MCF 10A (cell line): Measurements from ENCODE around the gene ATAD1. TPM values are rescaled to one million over a fixed set of nuclear protein-coding genes. Genes with fewer than 3 reads are reported as not detected.

Experiments used
- BruUV-seq: library from RNA; stranded (reverse); fragments of 400-500 nt; replicated peaks from 2 replicates; lab custom pipeline; 2021; lab: Mats Ljungman, UMichigan
- CTCF ChIA-PET: fragments of 300-600 bp; sonication (Branson Sonifier 250); formaldehyde crosslinking; extraction: SDS; loops from one replicate; lab custom pipeline; 2021; ENCODE audit warnings: antibody characterized with exemption, inconsistent platforms; lab: Yijun Ruan, JAX
- POLR2A ChIA-PET: fragments of 300-600, 350-650 bp; sonication (Branson Sonifier 250); formaldehyde crosslinking; extraction: SDS; loops from one replicate; lab custom pipeline; 2020; ENCODE audit warnings: antibody characterized with exemption, inconsistent platforms; lab: Yijun Ruan, JAX
- DNase-seq: peaks from one replicate; pipeline ENCODE4 v3.0.0-alpha.2; 2018; ENCODE audit not compliant: unreplicated experiment
- H3K27ac Mint-ChIP-seq: one replicate; pipeline ENCODE4 v1.8.0; 2022; ENCODE audit warnings: mild to moderate bottlenecking, low read depth, mixed read lengths; ENCODE audit not compliant: unreplicated experiment
- H3K27me3 Mint-ChIP-seq: one replicate; pipeline ENCODE4 v1.8.0; 2022; ENCODE audit warnings: mixed read lengths; ENCODE audit not compliant: insufficient read depth, unreplicated experiment
- H3K36me3 Mint-ChIP-seq: one replicate; pipeline ENCODE4 v1.8.0; 2022; ENCODE audit warnings: mild to moderate bottlenecking, moderate library complexity, mixed read lengths; ENCODE audit not compliant: insufficient read depth, unreplicated experiment
- H3K4me1 Mint-ChIP-seq: one replicate; pipeline ENCODE4 v1.8.0; 2022; ENCODE audit warnings: mixed read lengths; ENCODE audit not compliant: insufficient read depth, unreplicated experiment
- H3K4me3 Mint-ChIP-seq: one replicate; pipeline ENCODE4 v1.8.0; 2022; ENCODE audit warnings: mild to moderate bottlenecking, moderate library complexity, mixed read lengths; ENCODE audit not compliant: unreplicated experiment
- H3K9me3 Mint-ChIP-seq: one replicate; pipeline ENCODE4 v1.8.0; 2022; ENCODE audit warnings: mixed read lengths; ENCODE audit not compliant: unreplicated experiment
- CTCF ChIP-seq: fragments of 200-600 bp; IDR thresholded peaks from one replicate; pipeline ENCODE4 v1.8.0; 2022; ENCODE audit warnings: antibody characterized with exemption, mild to moderate bottlenecking; ENCODE audit not compliant: unreplicated experiment
- intact Hi-C: fragments of 100-400 bp; cut with micrococcal nuclease; formaldehyde crosslinking; loops from 2 replicates; pipeline ENCODE4 v1.14.1; 2022
- total RNA-seq: library from RNA; stranded (reverse); gene quantifications from 2 replicates; pipeline ENCODE4 v1.2.3, GENCODE V29; 2022

ATAD1 gene
- total RNA-seq, 1 experiment from 2014 or later = 75.2 TPM

DNA sequence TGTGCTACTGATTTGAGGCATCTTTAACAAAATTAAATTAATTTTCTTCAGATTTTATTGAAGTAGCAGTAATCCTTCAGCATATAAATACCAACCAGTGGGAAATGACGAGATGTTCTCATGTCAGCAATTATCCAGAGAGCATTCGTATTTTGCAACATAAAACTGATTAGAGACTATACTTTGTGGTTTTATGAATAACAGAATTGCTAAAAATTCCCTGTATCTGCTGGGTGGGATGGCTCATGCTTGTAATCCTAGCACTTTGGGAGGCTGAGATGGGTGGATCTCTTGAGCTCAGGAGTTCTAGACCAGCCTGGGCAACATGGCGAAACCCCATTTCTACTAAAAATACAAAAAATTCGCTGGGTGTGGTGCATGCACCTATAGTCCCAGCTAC, 56.9 kb downstream of the ATAD1 start:
- intact Hi-C loops = no loop called here
- H3K4me1 Mint-ChIP-seq = peaks cover 5% of the 10 kb centered on the region
- CTCF ChIA-PET = interaction anchor here (0.7 kb wide), 2 partner anchors 10 to 21 kb away, joined by 5 read pairs; no protein-coding TSS in a partner anchor
- no peaks in the 10 kb centered on the region for H3K27me3 Mint-ChIP-seq
- no TSS peak for BruUV-seq
- H3K4me3 Mint-ChIP-seq = no peak overlapping the region
- H3K9me3 Mint-ChIP-seq = no peaks in the 10 kb centered on the region
- POLR2A ChIA-PET = interaction anchor here (0.7 to 2.5 kb wide), 4 partner anchors 11 to 39 kb away, joined by 3 to 12 read pairs (median 3); no protein-coding TSS in a partner anchor
- TF ChIP-seq CTCF = no peak
- no peak overlapping the region for H3K27ac Mint-ChIP-seq
- peaks cover 54% of the 10 kb centered on the region for H3K36me3 Mint-ChIP-seq
- no peak for DNase-seq

- BruUV-seq = no TSS peak
- ChIA-PET CTCF (interaction anchor here (0.7 to 0.8 kb wide), 2 partner anchors 11 to 21 kb away, joined by 3 to 5 read pairs; no protein-coding TSS in a partner anchor), POLR2A (interaction anchor here (0.6 to 2.5 kb wide), 4 partner anchors 9 to 227 kb away, joined by 3 to 12 read pairs (median 4); no protein-coding TSS in a partner anchor)
- Mint-ChIP-seq H3K36me3 (peaks cover 55% of the 10 kb centered on the region), H3K27ac (peak overlapping the region; percentile 77), H3K4me1 (peaks cover 5% of the 10 kb centered on the region), H3K9me3 (no peaks in the 10 kb centered on the region), H3K27me3 (no peaks in the 10 kb centered on the region), H3K4me3 (no peak overlapping the region)
- DNase-seq = no peak
- TF ChIP-seq CTCF = no peak
- intact Hi-C loops = no loop called here
Observed at GRCh38 chr10:87760195-87760905, 57.7 kb downstream of the ATAD1 start.

GRCh38 chr10:87759551-87759950, 58.5 kb downstream of the ATAD1 start:
- Mint-ChIP-seq H3K27me3 (no peaks in the 10 kb centered on the region), H3K4me1 (peaks cover 5% of the 10 kb centered on the region), H3K27ac (no peak overlapping the region), H3K36me3 (peaks cover 57% of the 10 kb centered on the region), H3K9me3 (no peaks in the 10 kb centered on the region), H3K4me3 (no peak overlapping the region)
- ChIA-PET CTCF (interaction anchor here (0.8 to 1.1 kb wide), 3 partner anchors 11 to 17 kb away, joined by 3 read pairs; no protein-coding TSS in a partner anchor), POLR2A (interaction anchor here (0.6 to 2.5 kb wide), 4 partner anchors 9 to 226 kb away, joined by 3 to 12 read pairs (median 5); no protein-coding TSS in a partner anchor)
- no peak for DNase-seq
- TF ChIP-seq CTCF = no peak
- BruUV-seq = no TSS peak
- intact Hi-C loops = no loop called here

DNA sequence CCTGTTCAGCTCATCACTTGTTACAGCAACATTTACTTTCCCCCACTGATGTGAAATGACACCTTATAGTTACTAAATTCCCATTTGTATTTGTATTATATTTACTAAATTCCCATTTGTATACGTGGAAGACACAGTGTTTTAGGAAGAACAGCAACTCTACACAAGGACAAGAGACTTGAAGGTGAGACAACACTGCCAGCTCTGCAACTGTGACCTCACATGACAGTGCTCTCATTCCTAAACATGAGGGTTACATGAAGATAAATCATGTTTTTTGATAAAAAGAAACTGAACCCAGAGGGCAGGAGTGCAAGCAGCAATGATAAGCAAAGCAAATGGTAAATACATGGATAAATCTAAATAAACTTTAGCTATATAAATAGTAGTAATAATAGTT, 60.3 kb downstream of the ATAD1 start:
- ChIA-PET POLR2A (interaction anchor here (0.6 to 2.0 kb wide), 3 partner anchors 14 to 87 kb away, joined by 3 to 6 read pairs (median 3); no protein-coding TSS in a partner anchor), CTCF (no interaction called here)
- Mint-ChIP-seq H3K9me3 (no peaks in the 10 kb centered on the region), H3K36me3 (peaks cover 61% of the 10 kb centered on the region), H3K27ac (peak overlapping the region; percentile 21), H3K4me3 (no peak overlapping the region), H3K27me3 (no peaks in the 10 kb centered on the region), H3K4me1 (peaks cover 12% of the 10 kb centered on the region)
- BruUV-seq = no TSS peak
- TF ChIP-seq CTCF = no peak
- DNase-seq = no peak
- intact Hi-C loops = no loop called here
